Spleen (tissue), 7 donors: Measurements from ENCODE around the gene SLC45A3.

Experiments used
- CTCF ChIP-seq, 11 experiments: fragments of 200-600 bp in 7 of 11; fragments of 450-650 bp in 4 of 11; sonication (generic) in 4 of 11; IDR thresholded peaks in 8 of 11; conservative IDR thresholded peaks in 3 of 11; 1 replicate in 7 of 11; 2 replicates in 4 of 11; pipeline versions ENCODE4 v1.4.0 to v1.8.0; 2016 to 2021; ENCODE audit warnings: antibody characterized with exemption in 11 of 11, inconsistent platforms in 4 of 11, mild to moderate bottlenecking in 1 of 11
- POLR2A ChIP-seq, 3 donors: fragments of 450-650 bp; IDR thresholded peaks; one replicate each; pipeline ENCODE4 v1.5.1; 2017; ENCODE audit warnings: antibody characterized with exemption in 3 of 3, mild to moderate bottlenecking in 1 of 3
- POLR2AphosphoS5 ChIP-seq, 3 donors: sonication (generic); formaldehyde crosslinking; IDR thresholded peaks; one replicate each; pipeline ENCODE4 v1.5.1; 2017; ENCODE audit warnings: antibody characterized with exemption in 3 of 3
- donor health status: DM: no; HTN: no; CAD: no; lungs with moderate emphysema.
- donor health status: DM: no; HTN: no; CAD: no.
- donor health status: DM: no; HTN: no; CAD: no.

GRCh38 chr1:205688171-205689080, 8.1 kb upstream of the SLC45A3 start:
- TF ChIP-seq CTCF (IDR thresholded peaks at IDR 0.05 in 8 of 11, conservative IDR thresholded peaks at IDR 0.05 in 3 of 11) (no peak), POLR2A (IDR thresholded peaks at IDR 0.05) (no peak), POLR2AphosphoS5 (IDR thresholded peaks at IDR 0.05) (no peak)
